A673 (cell line): ENCODE results near the gene RGS7.

Source experiments
- CTCF ChIP-seq: fragments of 300-800, 200-600 bp; sonication (generic); conservative IDR thresholded peaks from 2 replicates; pipeline ENCODE4 v1.5.1; 2017; ENCODE audit warnings: low read depth, mild to moderate bottlenecking, antibody characterized with exemption, low read length, moderate library complexity, mixed read lengths
- EZH2 ChIP-seq: fragments of 200-600 bp; sonication (generic); IDR thresholded peaks from 2 replicates; pipeline ENCODE4 v1.6.1; 2017; ENCODE audit warnings: borderline replicate concordance, low read depth, mild to moderate bottlenecking, mixed read lengths, antibody characterized with exemption, low read length; ENCODE audit not compliant: poor library complexity, severe bottlenecking

- TF ChIP-seq CTCF (no peak), EZH2 (no peak)
These were observed 47.4 kb downstream of the RGS7 start for GRCh38 chr1:241309651-241310050.
